Spleen (tissue), 11 donors: Measurements from ENCODE around the gene PLCB1. TPM values are rescaled to one million over a fixed set of nuclear protein-coding genes. Genes with fewer than 3 reads are reported as not detected.

Experiments used
- DNase-seq: peaks from one replicate; pipeline ENCODE4 v3.0.0-alpha.2; 2020
- H3K27ac ChIP-seq, 8 donors: fragments of 200-600 bp; sonication (generic) in 7 of 8; 1 replicate in 4 of 8; 2 replicates in 4 of 8; pipeline versions ENCODE4 v1.5.0 to v1.8.0; 2016 to 2021; ENCODE audit warnings: inconsistent platforms in 4 of 8, mild to moderate bottlenecking in 4 of 8, moderate library complexity in 1 of 8
- H3K27me3 ChIP-seq, 7 donors: fragments of 200-600 bp; sonication (generic) in 6 of 7; replicated peaks in 1 of 7; 1 replicate in 4 of 7; 2 replicates in 3 of 7; pipeline versions ENCODE4 v1.5.0 to v1.8.0; 2016 to 2021; ENCODE audit warnings: inconsistent platforms in 3 of 7, mild to moderate bottlenecking in 1 of 7
- H3K36me3 ChIP-seq, 6 donors: fragments of 200-600 bp; sonication (generic) in 5 of 6; 1 replicate in 4 of 6; 2 replicates in 2 of 6; pipeline versions ENCODE4 v1.5.0 to v1.8.0; 2016 to 2021; ENCODE audit warnings: inconsistent platforms in 2 of 6
- H3K4me1 ChIP-seq, 6 donors: fragments of 200-600 bp; sonication (generic) in 5 of 6; 1 replicate in 3 of 6; 2 replicates in 3 of 6; pipeline versions ENCODE4 v1.5.0 to v1.8.0; 2016 to 2021; ENCODE audit warnings: inconsistent platforms in 3 of 6
- H3K4me3 ChIP-seq, 8 donors: fragments of 200-600 bp; sonication (generic) in 7 of 8; 1 replicate in 4 of 8; 2 replicates in 4 of 8; pipeline versions ENCODE4 v1.5.0 to v1.8.0; 2016 to 2021; ENCODE audit warnings: inconsistent platforms in 4 of 8, mild to moderate bottlenecking in 4 of 8, moderate library complexity in 2 of 8
- H3K9me3 ChIP-seq, 8 donors: fragments of 200-600 bp; sonication (generic) in 7 of 8; 1 replicate in 4 of 8; 2 replicates in 4 of 8; pipeline versions ENCODE4 v1.5.0 to v1.8.0; 2016 to 2021; ENCODE audit warnings: inconsistent platforms in 4 of 8
- CTCF ChIP-seq, 11 experiments: fragments of 200-600 bp in 7 of 11; fragments of 450-650 bp in 4 of 11; sonication (generic) in 4 of 11; IDR thresholded peaks in 8 of 11; conservative IDR thresholded peaks in 3 of 11; 1 replicate in 7 of 11; 2 replicates in 4 of 11; pipeline versions ENCODE4 v1.4.0 to v1.8.0; 2016 to 2021; ENCODE audit warnings: antibody characterized with exemption in 11 of 11, inconsistent platforms in 4 of 11, mild to moderate bottlenecking in 1 of 11
- POLR2A ChIP-seq, 3 donors: fragments of 450-650 bp; IDR thresholded peaks; one replicate each; pipeline ENCODE4 v1.5.1; 2017; ENCODE audit warnings: antibody characterized with exemption in 3 of 3, mild to moderate bottlenecking in 1 of 3
- POLR2AphosphoS5 ChIP-seq, 3 donors: sonication (generic); formaldehyde crosslinking; IDR thresholded peaks; one replicate each; pipeline ENCODE4 v1.5.1; 2017; ENCODE audit warnings: antibody characterized with exemption in 3 of 3
- WGBS, 5 donors: extraction: QIAGEN DNeasy Blood & Tissue Kit in 3 of 5; methylation state at CpG; one replicate each; pipeline versions ENCODE4 v1.1.5 to v1.1.7; 2013 to 2018; 5-methylcytosine and 5-hydroxymethylcytosine counted together
- intact Hi-C: fragments of 100-400 bp; cut with DNase I; formaldehyde crosslinking; loops from one replicate; pipeline ENCODE4 v1.15.0; 2023; ENCODE audit warnings: low total_unique reads
- polyA plus RNA-seq, 3 donors: library from polyadenylated mRNA; stranded (reverse); fragments of 200-250 nt; gene quantifications; one replicate each; pipeline ENCODE4 v1.2.1, GENCODE V29; 2013
- total RNA-seq, 7 donors: library from RNA; depleted of rRNA in 3 of 7; stranded (reverse); fragments of >200 nt in 3 of 7; fragmentation: NEBNext Ultra II Directional in 4 of 7; extraction: Animal tissue kit (Norgen Biotek cat#: 25700) in 4 of 7; gene quantifications; one replicate each; pipeline versions ENCODE4 v1.1.0 to v1.2.1, GENCODE V29; 2016 to 2021
- donor health status: healthy with polysubstance abuse.
- donor health status: DM: no; HTN: no; CAD: no; lungs with moderate emphysema.
- donor health status: DM: no; HTN: no; CAD: no.
- donor health status: Bipolar disorder and iron deficiency.
- donor health status: healthy.
- donor health status: DM: no; HTN: no; CAD: no.
- donor health status: DM: yes; HTN: yes; CAD: no.

Gene PLCB1
- total and polyA plus RNA-seq, 10 donors: 1.0 to 33.7 (median 16.2) TPM

- TF ChIP-seq CTCF (IDR thresholded peaks at IDR 0.05 in 8 of 11, conservative IDR thresholded peaks at IDR 0.05 in 3 of 11): no peak
- no peak for TF ChIP-seq POLR2AphosphoS5 (IDR thresholded peaks at IDR 0.05)
- TF ChIP-seq POLR2A (IDR thresholded peaks at IDR 0.05): no peak
- DNase-seq: no peak
- Histone ChIP-seq H3K27ac (no peak overlapping the region), H3K36me3 (no peaks in the 10 kb centered on the region), H3K4me3 (no peak overlapping the region), H3K4me1 (no peaks in the 10 kb centered on the region), H3K27me3 (peaks cover 0 to 5% (median 0%) of the 10 kb centered on the region in 7 donors), H3K9me3 (no peaks in the 10 kb centered on the region)
- intact Hi-C loops: no loop called here
Observed at GRCh38 chr20:8115436-8115835, 16.6 kb upstream of the PLCB1 start.

- intact Hi-C loops: no loop called here
- no peaks in the 10 kb centered on the region for H3K9me3 ChIP-seq
- no peak for TF ChIP-seq CTCF (IDR thresholded peaks at IDR 0.05 in 8 of 11, conservative IDR thresholded peaks at IDR 0.05 in 3 of 11)
- no peak for TF ChIP-seq POLR2AphosphoS5 (IDR thresholded peaks at IDR 0.05)
- no peak for TF ChIP-seq POLR2A (IDR thresholded peaks at IDR 0.05)
- WGBS, 5 donors: 48 to 86% (median 62%) methylated on average over 5 of the region's 5 CpGs
- H3K4me3 ChIP-seq: no peak overlapping the region
- H3K27me3 ChIP-seq: peaks cover 0 to 5% (median 0%) of the 10 kb centered on the region in 7 donors
- no peaks in the 10 kb centered on the region for H3K4me1 ChIP-seq
- no peak for DNase-seq
- H3K27ac ChIP-seq: no peak overlapping the region
- H3K36me3 ChIP-seq: no peaks in the 10 kb centered on the region
Observed at GRCh38 chr20:8116067-8116811, 15.8 kb upstream of the PLCB1 start.

- Histone ChIP-seq H3K4me1 (no peaks in the 10 kb centered on the region), H3K27ac (no peak overlapping the region), H3K27me3 (peaks cover 0 to 5% (median 0%) of the 10 kb centered on the region in 7 donors), H3K4me3 (no peak overlapping the region), H3K9me3 (no peaks in the 10 kb centered on the region), H3K36me3 (no peaks in the 10 kb centered on the region)
- intact Hi-C loops: no loop called here
- 75 to 87% (median 86%) methylated on average over 3 of the region's 3 CpGs for WGBS, 5 donors
- DNase-seq: no peak
- no peak for TF ChIP-seq CTCF (IDR thresholded peaks at IDR 0.05 in 8 of 11, conservative IDR thresholded peaks at IDR 0.05 in 3 of 11)
- TF ChIP-seq POLR2AphosphoS5 (IDR thresholded peaks at IDR 0.05): no peak
- TF ChIP-seq POLR2A (IDR thresholded peaks at IDR 0.05): no peak
Observed at GRCh38 chr20:8117636-8118035, 14.4 kb upstream of the PLCB1 start.

- no peak for TF ChIP-seq CTCF (IDR thresholded peaks at IDR 0.05 in 8 of 11, conservative IDR thresholded peaks at IDR 0.05 in 3 of 11)
- Histone ChIP-seq H3K27me3 (peaks cover 0 to 5% (median 0%) of the 10 kb centered on the region in 7 donors), H3K4me1 (no peaks in the 10 kb centered on the region), H3K36me3 (no peaks in the 10 kb centered on the region), H3K27ac (no peak overlapping the region), H3K9me3 (no peaks in the 10 kb centered on the region), H3K4me3 (no peak overlapping the region)
- WGBS, 5 donors: 69 to 88% (median 85%) methylated on average over 1 of the region's 1 CpG
- intact Hi-C loops: no loop called here
- DNase-seq: no peak
Observed at GRCh38 chr20:8118039-8118438, 14.0 kb upstream of the PLCB1 start.
